SK-N-SH treated with all-trans-retinoic acid at 6 μM for 48 hours (cell line): ENCODE data around the gene MT1F.

Experiments used
- ATAC-seq: fragments of 200-7000 bp; cut with Tn5 transposase; 3 replicates; pipeline ENCODE4 v1.9.1; 2020; ENCODE audit warnings: mild to moderate bottlenecking, moderate library complexity
- ARNTL ChIP-seq: fragments of 450-650 bp; formaldehyde crosslinking; IDR thresholded peaks from 2 replicates; pipeline ENCODE4 v1.5.0; 2020; ENCODE audit warnings: low read depth, mild to moderate bottlenecking, moderate library complexity, borderline replicate concordance
- BACH2 ChIP-seq: fragments of 250-450 bp; sonication (Bioruptor Pico); IDR thresholded peaks from 2 replicates; pipeline ENCODE4 v1.9.0; 2021; ENCODE audit warnings: mild to moderate bottlenecking, borderline replicate concordance
- CSDC2 ChIP-seq: fragments of 250-450 bp; sonication (Bioruptor Pico); IDR thresholded peaks from 2 replicates; pipeline ENCODE4 v1.5.0; 2020; ENCODE audit warnings: mild to moderate bottlenecking, moderate library complexity
- GLIS3 ChIP-seq: fragments of 250-450 bp; sonication (Bioruptor Pico); IDR thresholded peaks from 2 replicates; pipeline ENCODE4 v1.5.0; 2020; ENCODE audit warnings: mild to moderate bottlenecking, moderate library complexity
- ISL1 ChIP-seq: fragments of 250-450 bp; sonication (Bioruptor Pico); IDR thresholded peaks from 2 replicates; pipeline ENCODE4 v2.1.2; 2022; ENCODE audit warnings: mild to moderate bottlenecking, moderate library complexity
- OSR1 ChIP-seq: fragments of 250-450 bp; sonication (Bioruptor Pico); IDR thresholded peaks from 2 replicates; pipeline ENCODE4 v1.8.0; 2022; ENCODE audit warnings: moderate library complexity, mild to moderate bottlenecking, inconsistent platforms
- POU6F1 ChIP-seq: fragments of 250-450 bp; sonication (Bioruptor Pico); IDR thresholded peaks from 2 replicates; pipeline ENCODE4 v1.8.0; 2021; ENCODE audit warnings: low read depth, mild to moderate bottlenecking, moderate library complexity, borderline replicate concordance
- PPARA ChIP-seq: fragments of 250-450 bp; sonication (Bioruptor Pico); IDR thresholded peaks from 2 replicates; pipeline ENCODE4 v1.5.0; 2020; ENCODE audit warnings: mild to moderate bottlenecking, borderline replicate concordance
- RARB ChIP-seq: fragments of 250-450 bp; sonication (Bioruptor Pico); IDR thresholded peaks from 2 replicates; pipeline ENCODE4 v1.8.0; 2021; ENCODE audit warnings: mild to moderate bottlenecking, moderate library complexity
- SNAI2 ChIP-seq: fragments of 250-450 bp; sonication (Bioruptor Pico); IDR thresholded peaks from 2 replicates; pipeline ENCODE4 v1.5.0; 2020; ENCODE audit warnings: mild to moderate bottlenecking, moderate library complexity
- TCF4 ChIP-seq: fragments of 250-450 bp; sonication (Bioruptor Pico); IDR thresholded peaks from 2 replicates; pipeline ENCODE4 v1.8.0; 2021; ENCODE audit warnings: mild to moderate bottlenecking, moderate library complexity, borderline replicate concordance
- TOX ChIP-seq: fragments of 250-450 bp; sonication (Bioruptor Pico); IDR thresholded peaks from 2 replicates; pipeline ENCODE4 v1.8.0; 2021; ENCODE audit warnings: mild to moderate bottlenecking, moderate library complexity, borderline replicate concordance
- TSHZ2 ChIP-seq: fragments of 250-450 bp; sonication (Bioruptor Pico); IDR thresholded peaks from 2 replicates; pipeline ENCODE4 v1.5.0; 2020; ENCODE audit warnings: mild to moderate bottlenecking, moderate library complexity
- ZC3H10 ChIP-seq: fragments of 250-450 bp; sonication (Bioruptor Pico); IDR thresholded peaks from 2 replicates; pipeline ENCODE4 v1.5.1; 2021; ENCODE audit warnings: mild to moderate bottlenecking, moderate library complexity
- ZFP3 ChIP-seq: fragments of 250-450 bp; sonication (Bioruptor Pico); IDR thresholded peaks from 2 replicates; pipeline ENCODE4 v1.5.0; 2020; ENCODE audit warnings: mild to moderate bottlenecking, moderate library complexity
- ZFP30 ChIP-seq: fragments of 450-650 bp; formaldehyde crosslinking; IDR thresholded peaks from 2 replicates; pipeline ENCODE4 v1.5.0; 2022; ENCODE audit warnings: mild to moderate bottlenecking, moderate library complexity
- ZNF70 ChIP-seq: fragments of 450-650 bp; formaldehyde crosslinking; IDR thresholded peaks from 2 replicates; pipeline ENCODE4 v1.5.0; 2020; ENCODE audit warnings: mild to moderate bottlenecking, moderate library complexity
- ZNF8 ChIP-seq: fragments of 450-650 bp; formaldehyde crosslinking; IDR thresholded peaks from 2 replicates; pipeline ENCODE4 v1.5.0; 2020; ENCODE audit warnings: mild to moderate bottlenecking, moderate library complexity
- TF ChIP-seq, protein P1 (sequence below): fragments of 250-450 bp; sonication (Bioruptor Pico); IDR thresholded peaks from 2 replicates; pipeline ENCODE4 v1.5.1; 2021; ENCODE audit warnings: mild to moderate bottlenecking, moderate library complexity
- TF ChIP-seq, protein P2 (sequence below): fragments of 250-450 bp; sonication (Bioruptor Pico); IDR thresholded peaks from 2 replicates; pipeline ENCODE4 v1.8.0; 2020; ENCODE audit warnings: mild to moderate bottlenecking, moderate library complexity, borderline replicate concordance

The MT1F gene

DNA sequence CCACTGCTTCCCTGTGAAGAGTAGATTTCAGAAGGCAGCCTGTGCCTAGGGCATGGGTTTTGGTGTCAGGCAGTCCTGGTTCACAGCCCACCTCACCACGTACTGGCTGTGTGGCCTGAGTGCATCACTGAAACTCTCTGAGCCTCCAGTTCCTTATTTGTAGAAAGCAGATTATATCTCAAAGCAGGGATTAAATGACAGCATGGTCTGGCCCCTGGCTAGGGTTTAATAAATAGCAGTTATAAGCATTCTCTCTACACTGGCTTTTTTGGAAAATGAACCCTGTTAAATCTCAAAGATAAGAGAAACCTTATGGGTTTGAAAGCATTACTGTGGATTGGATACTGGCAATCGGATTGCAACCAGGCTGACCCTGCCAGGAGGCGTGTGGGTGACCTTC, 28.2 kb upstream of the MT1F start:
- TF ChIP-seq TCF4 = no peak
- TF ChIP-seq GLIS3 = no peak
- TF ChIP-seq, protein P1, sequence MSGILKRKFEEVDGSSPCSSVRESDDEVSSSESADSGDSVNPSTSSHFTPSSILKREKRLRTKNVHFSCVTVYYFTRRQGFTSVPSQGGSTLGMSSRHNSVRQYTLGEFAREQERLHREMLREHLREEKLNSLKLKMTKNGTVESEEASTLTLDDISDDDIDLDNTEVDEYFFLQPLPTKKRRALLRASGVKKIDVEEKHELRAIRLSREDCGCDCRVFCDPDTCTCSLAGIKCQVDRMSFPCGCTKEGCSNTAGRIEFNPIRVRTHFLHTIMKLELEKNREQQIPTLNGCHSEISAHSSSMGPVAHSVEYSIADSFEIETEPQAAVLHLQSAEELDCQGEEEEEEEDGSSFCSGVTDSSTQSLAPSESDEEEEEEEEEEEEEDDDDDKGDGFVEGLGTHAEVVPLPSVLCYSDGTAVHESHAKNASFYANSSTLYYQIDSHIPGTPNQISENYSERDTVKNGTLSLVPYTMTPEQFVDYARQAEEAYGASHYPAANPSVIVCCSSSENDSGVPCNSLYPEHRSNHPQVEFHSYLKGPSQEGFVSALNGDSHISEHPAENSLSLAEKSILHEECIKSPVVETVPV = no peak
- no peak for TF ChIP-seq TOX (CRISPR knock-in tag)
- TF ChIP-seq PPARA (CRISPR knock-in tag) = no peak
- no peak for TF ChIP-seq POU6F1 (CRISPR knock-in tag)
- no peak for TF ChIP-seq ARNTL (CRISPR knock-in tag)
- no peak for TF ChIP-seq BACH2 (CRISPR knock-in tag)
- no peak for TF ChIP-seq RARB (CRISPR knock-in tag)
- no peak for TF ChIP-seq SNAI2 (CRISPR knock-in tag)
- TF ChIP-seq ZC3H10 (CRISPR knock-in tag) = no peak
- TF ChIP-seq, protein P2, sequence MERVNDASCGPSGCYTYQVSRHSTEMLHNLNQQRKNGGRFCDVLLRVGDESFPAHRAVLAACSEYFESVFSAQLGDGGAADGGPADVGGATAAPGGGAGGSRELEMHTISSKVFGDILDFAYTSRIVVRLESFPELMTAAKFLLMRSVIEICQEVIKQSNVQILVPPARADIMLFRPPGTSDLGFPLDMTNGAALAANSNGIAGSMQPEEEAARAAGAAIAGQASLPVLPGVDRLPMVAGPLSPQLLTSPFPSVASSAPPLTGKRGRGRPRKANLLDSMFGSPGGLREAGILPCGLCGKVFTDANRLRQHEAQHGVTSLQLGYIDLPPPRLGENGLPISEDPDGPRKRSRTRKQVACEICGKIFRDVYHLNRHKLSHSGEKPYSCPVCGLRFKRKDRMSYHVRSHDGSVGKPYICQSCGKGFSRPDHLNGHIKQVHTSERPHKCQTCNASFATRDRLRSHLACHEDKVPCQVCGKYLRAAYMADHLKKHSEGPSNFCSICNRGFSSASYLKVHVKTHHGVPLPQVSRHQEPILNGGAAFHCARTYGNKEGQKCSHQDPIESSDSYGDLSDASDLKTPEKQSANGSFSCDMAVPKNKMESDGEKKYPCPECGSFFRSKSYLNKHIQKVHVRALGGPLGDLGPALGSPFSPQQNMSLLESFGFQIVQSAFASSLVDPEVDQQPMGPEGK (CRISPR knock-in tag) = no peak
- TF ChIP-seq ZFP3 (CRISPR knock-in tag) = no peak
- TF ChIP-seq OSR1 (CRISPR knock-in tag) = no peak
- TF ChIP-seq ISL1 = no peak
- no peak for TF ChIP-seq CSDC2 (CRISPR knock-in tag)
- no peak for TF ChIP-seq ZNF70
- TF ChIP-seq ZNF8 = no peak
- TF ChIP-seq ZFP30 = no peak
- TF ChIP-seq TSHZ2 (CRISPR knock-in tag) = no peak
- no peak for ATAC-seq

GRCh38 chr16:56630134-56630533, 27.6 kb upstream of the MT1F start:
- ATAC-seq = no peak
- TF ChIP-seq, protein P1 = no peak
- no peak for TF ChIP-seq TSHZ2 (CRISPR knock-in tag)
